Measurements from ENCODE around the gene WBP2.

Gene WBP2

DNA sequence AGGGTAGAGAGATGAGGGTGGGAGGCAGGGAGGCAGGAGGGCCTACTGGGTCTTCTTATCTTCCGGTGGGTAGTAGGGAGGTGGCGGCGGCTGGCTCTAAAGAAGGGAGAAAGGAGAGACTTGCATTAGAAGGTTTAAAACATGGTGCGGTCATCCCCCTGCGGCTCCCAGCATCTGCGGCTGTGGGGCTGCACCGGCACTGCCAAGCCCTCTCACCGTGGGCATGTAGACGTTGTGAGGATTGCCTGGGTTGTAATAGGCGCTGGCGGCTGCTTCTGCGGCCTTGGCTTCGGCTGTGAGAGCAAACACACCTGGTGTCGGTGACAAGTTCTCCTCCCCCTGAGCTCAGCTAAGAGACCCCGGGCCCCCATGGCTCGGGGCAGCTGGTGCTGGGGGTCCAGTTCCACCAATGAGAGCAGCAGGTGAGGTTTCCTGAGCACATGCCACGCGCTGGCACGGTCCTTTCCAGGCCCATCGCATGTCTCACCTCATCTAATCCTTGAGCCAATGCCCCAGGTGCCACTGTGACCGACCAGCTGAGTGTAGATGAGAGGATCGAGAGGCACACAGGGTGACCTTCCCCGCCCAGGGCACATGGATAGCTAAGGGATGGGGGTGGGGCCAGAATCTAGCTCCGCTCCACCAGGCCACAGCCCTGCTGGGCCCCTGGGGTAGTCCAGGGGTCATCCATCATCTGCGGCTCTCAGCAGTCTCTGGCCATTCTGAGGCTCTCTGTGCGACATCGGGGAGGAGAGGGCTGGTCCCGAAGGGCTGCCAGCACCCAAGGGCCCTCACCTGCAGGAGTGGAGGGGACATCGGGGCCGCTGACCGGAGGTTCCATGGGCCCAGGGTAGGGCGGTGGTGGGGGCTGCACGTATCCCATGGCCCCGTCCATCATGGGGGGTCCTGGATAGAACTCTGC is 8.2 kb downstream of the WBP2 start:
- Histone ChIP-seq H3K9ac (ENCODE audit: low read depth, low read length) (no peak overlapping the region), H3K36me3 (ENCODE audit: control insufficient read depth, insufficient read depth, low read length) (peaks cover 39% of the 10 kb centered on the region), H3K9me3 (ENCODE audit: control insufficient read depth, insufficient read depth, low read length) (no peaks in the 10 kb centered on the region), H3K4me1 (ENCODE audit: control insufficient read depth, insufficient read depth, low read length) (no peaks in the 10 kb centered on the region), H3K27me3 (ENCODE audit: control insufficient read depth, insufficient read depth, low read length) (no peaks in the 10 kb centered on the region), H3K4me3 (ENCODE audit: low read depth, low read length) (no peak overlapping the region)

DNA sequence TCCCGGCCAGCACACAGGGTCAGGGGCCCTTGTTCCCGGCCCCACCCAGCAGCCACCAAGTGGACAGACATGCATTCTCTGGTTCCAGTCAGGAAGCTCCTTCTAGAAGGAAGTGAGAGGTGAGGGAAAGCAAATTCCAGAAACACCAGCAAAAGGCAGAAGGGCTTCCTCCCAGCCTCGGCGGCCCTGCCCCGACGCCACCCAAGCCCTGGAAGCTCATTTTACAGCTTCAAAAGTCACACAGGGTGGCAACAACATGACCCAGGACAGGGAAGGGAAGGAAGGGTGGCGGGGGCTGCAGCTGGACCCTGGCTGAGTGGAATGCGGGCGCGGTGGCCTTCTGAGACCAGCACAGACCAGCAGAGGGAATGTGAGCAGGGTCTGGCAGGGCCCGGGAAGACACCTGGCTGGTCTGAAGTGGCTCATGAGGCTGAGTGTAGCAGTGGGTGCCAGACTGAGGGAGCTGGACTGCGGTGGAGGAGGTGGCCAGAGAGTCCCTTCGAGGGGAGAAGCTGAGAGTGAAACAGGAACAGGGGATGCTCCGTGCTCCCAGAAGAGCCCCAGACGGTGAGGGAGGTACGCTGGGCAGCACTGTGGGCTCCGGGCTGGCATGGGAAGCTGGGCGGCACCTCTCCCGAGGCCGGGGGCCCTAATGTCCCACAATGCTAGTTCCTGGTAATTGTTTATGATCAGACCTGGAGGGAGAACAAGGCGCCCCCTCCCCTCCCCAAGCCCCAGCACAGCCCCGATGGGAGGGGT is 9.0 kb downstream of the WBP2 start:
- no peak overlapping the region for H3K9ac ChIP-seq (ENCODE audit: low read depth, low read length)
- H3K4me3 ChIP-seq (ENCODE audit: low read depth, low read length): no peak overlapping the region
- no peaks in the 10 kb centered on the region for H3K4me1 ChIP-seq (ENCODE audit: control insufficient read depth, insufficient read depth, low read length)
- no peaks in the 10 kb centered on the region for H3K9me3 ChIP-seq (ENCODE audit: control insufficient read depth, insufficient read depth, low read length)
- H3K36me3 ChIP-seq (ENCODE audit: control insufficient read depth, insufficient read depth, low read length): peaks cover 36% of the 10 kb centered on the region
- no peaks in the 10 kb centered on the region for H3K27me3 ChIP-seq (ENCODE audit: control insufficient read depth, insufficient read depth, low read length)

DNA sequence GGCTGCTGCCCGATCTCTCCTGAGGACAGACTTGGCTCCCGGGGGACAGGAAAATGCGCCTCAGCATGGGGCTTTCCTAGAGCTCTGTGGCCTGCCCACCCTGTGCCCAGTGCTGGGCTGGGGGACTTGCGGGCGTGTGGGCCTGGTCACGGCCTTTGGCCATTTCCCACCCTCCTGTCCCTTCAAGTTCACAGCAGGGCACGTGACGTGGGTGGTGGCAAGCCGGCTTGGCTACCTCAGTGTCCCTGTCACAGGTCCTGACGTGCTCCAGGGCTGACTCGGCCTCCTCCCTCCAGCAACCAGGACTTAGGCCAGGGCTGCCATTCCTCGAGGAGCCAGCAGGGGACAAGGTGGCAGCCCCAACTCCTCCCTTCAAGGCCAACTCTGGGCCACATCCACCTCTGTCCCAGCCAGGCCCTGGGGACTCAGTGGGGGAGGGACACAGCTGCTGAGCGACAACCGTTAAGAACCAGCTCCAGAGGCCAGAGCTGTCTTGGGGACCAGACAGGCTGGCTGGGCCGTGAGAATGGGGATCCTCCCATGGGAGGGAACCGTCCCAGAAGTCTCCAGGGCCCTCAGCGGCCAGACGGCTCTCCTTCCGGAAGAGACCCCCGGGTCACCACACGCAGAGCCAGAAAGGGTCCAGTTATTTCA is 9.9 kb downstream of the WBP2 start:
- H3K4me1 ChIP-seq (ENCODE audit: control insufficient read depth, insufficient read depth, low read length): no peaks in the 10 kb centered on the region
- no peak overlapping the region for H3K9ac ChIP-seq (ENCODE audit: low read depth, low read length)
- peaks cover 32% of the 10 kb centered on the region for H3K36me3 ChIP-seq (ENCODE audit: control insufficient read depth, insufficient read depth, low read length)
- no peaks in the 10 kb centered on the region for H3K27me3 ChIP-seq (ENCODE audit: control insufficient read depth, insufficient read depth, low read length)
- H3K9me3 ChIP-seq (ENCODE audit: control insufficient read depth, insufficient read depth, low read length): no peaks in the 10 kb centered on the region
- H3K4me3 ChIP-seq (ENCODE audit: low read depth, low read length): no peak overlapping the region

DNA sequence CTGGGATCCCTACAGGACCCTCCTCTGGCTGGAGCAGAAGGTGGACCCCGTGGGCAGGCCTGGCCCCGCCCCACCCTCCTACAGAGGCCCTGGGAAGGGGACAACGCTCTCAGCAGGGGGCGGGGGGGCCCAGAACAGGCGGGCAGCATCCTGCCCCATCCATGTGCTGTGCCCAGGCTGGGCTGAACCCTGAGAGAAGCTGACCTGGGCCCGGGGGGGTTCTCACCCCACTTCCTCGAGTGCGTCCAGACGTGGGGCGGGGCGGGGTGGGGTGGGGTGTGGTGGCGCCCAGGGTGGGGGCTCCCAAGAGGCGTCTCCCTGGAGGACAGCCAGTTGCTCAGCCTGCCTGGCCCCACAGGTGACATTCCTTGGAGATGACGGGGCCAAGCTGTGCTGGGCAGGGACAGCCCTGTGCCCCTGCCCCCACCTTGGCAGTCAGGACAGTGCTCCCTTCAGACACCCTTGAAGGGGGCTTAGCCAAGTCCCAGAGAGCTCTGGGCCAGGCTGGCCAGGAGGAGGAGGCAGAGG is 10.5 kb downstream of the WBP2 start:
- Histone ChIP-seq H3K9ac (ENCODE audit: low read depth, low read length) (no peak overlapping the region), H3K4me1 (ENCODE audit: control insufficient read depth, insufficient read depth, low read length) (no peaks in the 10 kb centered on the region), H3K27me3 (ENCODE audit: control insufficient read depth, insufficient read depth, low read length) (no peaks in the 10 kb centered on the region), H3K9me3 (ENCODE audit: control insufficient read depth, insufficient read depth, low read length) (no peaks in the 10 kb centered on the region), H3K4me3 (ENCODE audit: low read depth, low read length) (no peak overlapping the region), H3K36me3 (ENCODE audit: control insufficient read depth, insufficient read depth, low read length) (peaks cover 28% of the 10 kb centered on the region)

DNA sequence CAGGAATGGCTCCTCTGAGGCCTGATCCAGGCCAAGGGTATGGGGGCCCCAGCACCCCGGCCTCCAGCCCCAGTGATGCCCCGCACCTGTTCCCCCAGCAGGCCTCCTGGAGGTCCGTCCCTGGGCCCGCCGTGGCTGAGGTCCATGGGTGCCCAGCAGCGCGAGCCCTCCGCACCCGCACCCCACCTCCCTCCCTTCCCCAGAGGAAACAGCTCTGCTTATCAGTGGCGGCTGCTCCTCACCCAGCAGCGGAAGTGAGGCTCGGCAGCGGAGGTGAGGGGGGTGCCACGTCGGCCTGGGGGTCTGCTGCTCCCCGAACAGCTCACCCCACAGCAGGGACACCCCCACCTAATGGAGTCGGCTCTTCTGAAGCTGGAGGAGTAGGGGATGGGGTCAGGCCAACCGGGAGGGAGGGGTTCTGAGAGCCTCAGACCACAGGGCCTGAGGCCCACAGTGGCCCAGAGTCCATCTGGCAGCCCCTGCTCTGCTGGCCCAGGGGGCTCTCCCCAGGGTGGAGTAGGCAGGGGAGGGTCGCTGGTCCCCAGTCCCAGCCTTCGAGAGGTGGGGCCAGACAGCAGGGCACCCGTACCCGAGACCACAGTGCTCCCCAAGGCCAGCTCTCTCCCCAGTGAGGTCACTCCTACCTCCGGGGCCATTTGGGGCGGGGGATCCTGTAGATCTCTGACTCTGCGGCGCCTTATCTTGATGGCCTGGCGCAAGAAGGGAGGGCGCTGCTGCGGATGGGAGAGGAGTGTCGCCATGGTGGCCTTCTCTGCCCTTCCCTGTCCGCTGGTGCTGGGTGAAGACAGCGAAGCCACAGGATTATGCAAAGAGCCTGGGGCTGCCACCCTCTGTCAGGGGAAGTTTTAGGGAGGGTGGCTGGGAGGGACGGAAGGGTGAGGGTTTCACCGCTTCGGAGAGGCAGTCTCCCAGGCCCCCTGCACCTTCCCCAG is 11.3 kb downstream of the WBP2 start, which contains the start of gene UNC13D:
UNC13D (minus strand) TSS at position 828 of the 953 bp plus-strand sequence; CDS start at position 761, 67 bp downstream.
- no peaks in the 10 kb centered on the region for H3K27me3 ChIP-seq (ENCODE audit: control insufficient read depth, insufficient read depth, low read length)
- no peak within 1 kb of the TSS for H3K4me3 ChIP-seq (ENCODE audit: low read depth, low read length)
- no peak within 1 kb of the TSS for H3K9ac ChIP-seq (ENCODE audit: low read depth, low read length)

DNA sequence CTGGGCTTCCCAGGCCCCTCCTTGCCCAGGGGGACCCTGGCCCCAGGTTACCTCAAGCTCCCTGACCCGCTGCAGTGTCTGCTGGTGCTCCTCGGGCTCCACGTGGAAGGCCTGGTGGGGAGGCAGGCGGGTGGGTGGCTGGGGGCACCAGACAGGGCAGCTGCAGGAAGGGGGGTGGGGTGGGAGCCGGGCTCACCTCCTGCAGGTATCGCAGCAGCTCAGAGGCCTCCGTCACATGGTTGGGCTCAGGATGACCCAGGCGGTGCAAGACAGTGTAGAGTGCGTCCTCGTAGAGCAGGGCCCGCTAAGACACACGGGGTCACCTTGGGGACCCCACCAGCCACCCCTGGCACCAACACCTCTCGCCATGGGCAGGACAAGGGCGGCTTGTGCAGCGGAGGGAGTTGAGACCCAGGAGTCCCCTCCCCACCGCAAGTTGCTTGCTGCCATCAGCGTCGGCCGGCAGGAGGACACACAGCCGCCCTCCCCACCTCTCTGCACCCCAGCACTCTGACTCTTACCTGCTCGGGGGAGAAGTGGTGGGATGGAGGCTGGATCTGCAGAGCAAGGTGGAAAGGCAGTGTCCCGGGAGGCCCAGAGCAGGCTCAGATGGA is 12.1 kb downstream of the WBP2 start:
- no peak overlapping the region for H3K9ac ChIP-seq (ENCODE audit: low read depth, low read length)
- peaks cover 21% of the 10 kb centered on the region for H3K36me3 ChIP-seq (ENCODE audit: control insufficient read depth, insufficient read depth, low read length)
- no peaks in the 10 kb centered on the region for H3K27me3 ChIP-seq (ENCODE audit: control insufficient read depth, insufficient read depth, low read length)
- no peaks in the 10 kb centered on the region for H3K4me1 ChIP-seq (ENCODE audit: control insufficient read depth, insufficient read depth, low read length)
- H3K4me3 ChIP-seq (ENCODE audit: low read depth, low read length): no peak overlapping the region
- no peaks in the 10 kb centered on the region for H3K9me3 ChIP-seq (ENCODE audit: control insufficient read depth, insufficient read depth, low read length)

More for the DNA sequence above, 11.3 kb downstream of the WBP2 start, which contains the start of gene UNC13D:
- Histone ChIP-seq H3K4me1 (ENCODE audit: control insufficient read depth, insufficient read depth, low read length) (no peaks in the 10 kb centered on the region), H3K9me3 (ENCODE audit: control insufficient read depth, insufficient read depth, low read length) (no peaks in the 10 kb centered on the region), H3K36me3 (ENCODE audit: control insufficient read depth, insufficient read depth, low read length) (peaks cover 25% of the 10 kb centered on the region)

DNA sequence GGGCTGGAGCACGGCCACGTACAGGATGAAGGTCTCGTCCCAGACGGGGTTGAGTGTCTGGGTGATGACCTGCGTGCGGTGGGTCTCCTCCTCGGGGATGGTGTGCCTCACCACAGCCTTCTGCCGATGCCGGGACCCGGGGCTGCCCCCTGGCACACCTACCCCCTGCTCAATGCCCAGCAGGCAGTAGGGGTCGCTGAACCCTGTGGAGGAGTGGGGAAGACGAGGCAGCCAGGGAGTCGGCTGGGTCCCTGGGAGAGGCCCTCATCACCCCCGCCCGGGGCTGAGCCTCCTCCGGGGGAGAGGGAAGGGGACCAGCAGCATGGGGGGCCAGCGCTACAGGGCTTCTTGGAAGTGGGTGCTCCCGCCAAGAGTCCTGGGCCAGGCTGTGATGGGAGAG is 12.7 kb downstream of the WBP2 start:
- Histone ChIP-seq H3K4me3 (ENCODE audit: low read depth, low read length) (no peak overlapping the region), H3K9ac (ENCODE audit: low read depth, low read length) (no peak overlapping the region), H3K27me3 (ENCODE audit: control insufficient read depth, insufficient read depth, low read length) (no peaks in the 10 kb centered on the region), H3K9me3 (ENCODE audit: control insufficient read depth, insufficient read depth, low read length) (no peaks in the 10 kb centered on the region), H3K36me3 (ENCODE audit: control insufficient read depth, insufficient read depth, low read length) (peaks cover 15% of the 10 kb centered on the region), H3K4me1 (ENCODE audit: control insufficient read depth, insufficient read depth, low read length) (no peaks in the 10 kb centered on the region)

DNA sequence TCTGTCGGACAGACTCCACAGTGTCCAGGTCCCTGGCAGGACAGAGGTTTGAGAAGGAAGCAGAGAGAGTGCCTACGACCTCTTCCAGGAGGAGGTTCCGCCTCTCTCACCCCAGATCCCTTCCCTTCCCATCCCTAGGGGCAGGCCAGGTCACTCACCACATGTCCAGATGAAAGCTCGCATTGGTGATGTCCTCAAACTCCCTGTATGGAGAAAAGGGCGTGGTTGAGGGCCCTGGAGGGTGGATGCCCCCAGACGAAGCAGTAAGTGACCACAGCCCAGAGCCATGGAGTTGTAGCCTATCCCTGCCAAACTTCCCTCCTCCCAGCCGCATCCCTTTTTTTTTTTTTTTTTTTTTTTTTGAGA is 14.4 kb downstream of the WBP2 start:
- Histone ChIP-seq H3K9ac (ENCODE audit: low read depth, low read length) (no peak overlapping the region), H3K27me3 (ENCODE audit: control insufficient read depth, insufficient read depth, low read length) (no peaks in the 10 kb centered on the region), H3K9me3 (ENCODE audit: control insufficient read depth, insufficient read depth, low read length) (no peaks in the 10 kb centered on the region), H3K4me3 (ENCODE audit: low read depth, low read length) (no peak overlapping the region), H3K4me1 (ENCODE audit: control insufficient read depth, insufficient read depth, low read length) (no peaks in the 10 kb centered on the region), H3K36me3 (ENCODE audit: control insufficient read depth, insufficient read depth, low read length) (no peaks in the 10 kb centered on the region)

DNA sequence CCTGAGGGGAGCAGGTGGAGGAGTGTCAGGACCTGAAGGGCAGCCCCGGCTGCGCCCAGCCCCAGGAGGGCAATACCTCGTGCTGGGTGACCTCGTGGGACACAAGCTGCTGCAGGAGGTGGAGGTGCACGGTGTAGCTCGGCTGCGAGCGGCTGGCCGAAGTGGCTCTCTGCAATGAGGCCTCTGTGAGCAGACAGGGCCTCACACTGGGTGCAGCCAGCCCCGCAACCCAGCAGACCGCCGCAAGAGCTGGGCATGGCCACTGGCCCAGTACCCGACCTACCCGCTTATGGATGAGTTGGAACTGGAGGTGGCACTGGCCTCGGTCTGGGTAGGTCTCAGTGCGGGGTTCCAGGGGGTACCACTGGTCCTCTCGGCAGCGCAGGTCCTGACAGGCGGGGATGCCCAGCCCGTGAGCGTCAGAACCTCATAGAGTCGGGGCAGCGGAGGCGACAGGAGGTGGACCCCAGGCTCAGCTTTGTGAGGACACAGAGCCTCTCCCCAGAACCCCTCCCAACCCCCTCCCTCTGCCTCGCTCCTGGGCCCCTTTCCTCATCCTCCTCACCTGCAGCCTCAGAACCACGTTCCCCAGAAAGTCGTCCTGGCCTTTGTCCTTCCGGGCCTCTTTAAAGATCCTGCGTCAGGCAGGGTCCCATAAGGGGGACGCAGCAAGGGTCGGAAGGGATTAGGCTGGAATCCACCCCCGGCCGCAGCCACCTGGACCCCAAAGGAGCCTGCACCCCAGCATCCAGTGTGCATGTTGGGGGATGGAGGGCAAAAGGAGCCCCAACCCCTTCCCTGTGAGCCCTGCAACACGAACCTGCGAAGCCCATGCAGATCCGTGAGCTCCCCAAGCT is 15.0 kb downstream of the WBP2 start:
- Histone ChIP-seq H3K27me3 (ENCODE audit: control insufficient read depth, insufficient read depth, low read length) (no peaks in the 10 kb centered on the region), H3K36me3 (ENCODE audit: control insufficient read depth, insufficient read depth, low read length) (no peaks in the 10 kb centered on the region)

DNA sequence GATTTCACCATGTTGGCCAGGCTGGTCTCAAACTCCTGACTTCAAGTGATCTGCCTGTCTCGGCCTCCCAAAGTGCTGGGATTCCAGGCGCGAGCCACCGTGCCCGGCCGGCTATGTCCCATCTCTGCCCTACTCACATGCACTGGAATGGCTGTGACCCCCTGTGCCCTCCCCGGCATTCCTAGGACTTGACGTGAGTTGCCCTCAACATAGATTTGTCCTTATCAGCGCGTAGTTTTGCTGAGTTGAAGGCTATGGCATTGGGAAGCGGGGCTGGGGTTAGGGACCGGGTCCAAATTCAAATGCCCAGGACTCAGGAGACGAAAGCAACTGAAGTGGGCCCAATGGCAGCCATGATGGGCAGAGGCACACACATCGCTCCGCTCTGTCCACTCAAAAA is 16.7 kb downstream of the WBP2 start:
- Histone ChIP-seq H3K9me3 (ENCODE audit: control insufficient read depth, insufficient read depth, low read length) (no peaks in the 10 kb centered on the region), H3K27me3 (ENCODE audit: control insufficient read depth, insufficient read depth, low read length) (no peaks in the 10 kb centered on the region), H3K36me3 (ENCODE audit: control insufficient read depth, insufficient read depth, low read length) (no peaks in the 10 kb centered on the region), H3K4me1 (ENCODE audit: control insufficient read depth, insufficient read depth, low read length) (peaks cover 7% of the 10 kb centered on the region), H3K4me3 (ENCODE audit: low read depth, low read length) (no peak overlapping the region), H3K9ac (ENCODE audit: low read depth, low read length) (no peak overlapping the region)

More for the DNA sequence above, 15.0 kb downstream of the WBP2 start:
- H3K4me3 ChIP-seq (ENCODE audit: low read depth, low read length): no peak overlapping the region
- no peak overlapping the region for H3K9ac ChIP-seq (ENCODE audit: low read depth, low read length)
- H3K4me1 ChIP-seq (ENCODE audit: control insufficient read depth, insufficient read depth, low read length): no peaks in the 10 kb centered on the region
- H3K9me3 ChIP-seq (ENCODE audit: control insufficient read depth, insufficient read depth, low read length): no peaks in the 10 kb centered on the region
